Stimulated activated CD4-positive, alpha-beta T cell treated with anti-CD3 and anti-CD28 coated beads, Interleukin-1b, Interleukin-23, amount 100 ng/mL, for 24 hours (primary cell): ENCODE data around the gene AOC1.
"Not testable (repeated sequence)": the region's sequence is repeated elsewhere in the genome, so short reads cannot be mapped to it uniquely, and the experiment has no call there.

ENCODE experiments used
- DNase-seq, 4 experiments: peaks; one replicate each; pipeline ENCODE4 v3.0.0-alpha.2; 2020; ENCODE audit warnings: low read depth in 4 of 4, low spot score in 1 of 4

AOC1 gene

DNA sequence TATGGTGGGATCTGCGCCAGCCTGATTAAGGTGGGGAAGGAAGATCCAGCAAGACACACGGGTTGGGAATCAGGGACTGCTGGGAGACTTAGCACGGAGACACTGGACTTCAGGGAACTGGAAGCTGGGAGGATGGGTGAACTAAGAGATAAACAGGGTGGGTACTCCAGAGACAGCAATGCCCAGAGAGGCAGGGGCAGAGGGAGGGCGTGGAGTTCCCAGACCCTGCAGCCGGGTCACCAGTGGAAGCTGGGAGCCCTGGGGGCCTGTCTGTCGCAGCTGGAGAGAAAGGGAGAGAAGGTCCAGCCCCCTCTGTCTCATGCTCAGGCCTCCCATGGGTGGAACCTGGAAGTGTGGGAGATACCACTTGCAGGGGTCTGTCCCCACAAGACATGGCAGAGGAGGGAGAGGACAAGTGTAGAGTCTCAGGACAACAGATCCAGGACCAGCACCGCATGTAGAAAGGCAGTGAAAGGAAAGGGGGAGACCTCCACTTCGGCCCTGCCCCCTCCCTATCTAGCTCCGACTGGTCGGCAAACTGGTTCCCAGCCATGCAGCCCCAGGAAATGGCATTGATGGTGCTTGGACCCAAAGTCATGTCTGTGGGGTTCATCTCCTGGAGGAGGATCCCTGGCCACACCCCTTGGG is 44.4 kb downstream of the AOC1 start:
- no peak for DNase-seq

DNA sequence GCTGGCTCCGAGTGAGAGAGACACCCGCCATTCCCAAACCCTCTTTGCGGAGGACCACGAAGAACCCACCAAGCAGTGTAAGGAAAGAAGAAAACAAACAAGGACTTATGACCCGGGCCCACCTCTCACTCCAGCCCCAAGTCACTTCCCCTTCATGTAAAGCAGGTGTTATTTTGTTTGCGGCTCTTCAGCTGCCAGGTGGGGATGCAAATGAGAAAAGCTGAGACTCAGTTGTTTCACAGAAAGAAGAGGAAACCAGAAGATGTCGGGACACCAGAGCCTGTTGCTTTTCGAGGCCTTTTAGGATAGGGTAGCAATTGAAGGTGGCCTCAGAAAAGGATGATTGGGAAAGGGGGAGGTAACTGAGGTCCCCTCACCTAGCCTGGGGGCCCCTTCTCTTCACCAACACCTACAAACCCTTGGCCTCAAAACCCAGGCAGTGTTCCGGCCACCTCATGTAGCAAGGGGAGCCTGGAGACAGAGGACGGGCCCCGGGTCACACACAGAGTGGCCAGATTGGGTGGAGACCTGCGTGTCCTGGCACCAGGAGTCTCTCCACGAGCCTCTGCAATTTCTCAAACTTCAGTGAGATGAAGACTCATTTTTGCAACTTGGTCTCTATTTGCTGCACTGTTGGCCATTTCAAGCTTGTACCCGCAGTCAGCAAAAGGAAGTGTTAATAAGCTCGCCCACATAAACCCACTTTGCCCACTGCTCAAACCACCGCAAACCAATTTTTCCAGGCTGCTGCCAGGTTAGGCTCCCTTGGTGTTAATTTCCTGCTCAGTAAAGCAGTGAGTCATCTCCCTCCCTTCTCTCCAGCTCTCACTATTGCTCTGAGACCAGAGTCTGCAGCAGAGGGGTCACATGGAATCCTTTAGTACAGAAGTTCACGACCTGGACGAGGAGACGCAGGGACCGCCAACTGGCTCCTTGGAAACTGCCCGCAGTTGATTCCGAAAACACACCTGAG is 45.5 kb downstream of the AOC1 start:
- DNase-seq: no peak

DNA sequence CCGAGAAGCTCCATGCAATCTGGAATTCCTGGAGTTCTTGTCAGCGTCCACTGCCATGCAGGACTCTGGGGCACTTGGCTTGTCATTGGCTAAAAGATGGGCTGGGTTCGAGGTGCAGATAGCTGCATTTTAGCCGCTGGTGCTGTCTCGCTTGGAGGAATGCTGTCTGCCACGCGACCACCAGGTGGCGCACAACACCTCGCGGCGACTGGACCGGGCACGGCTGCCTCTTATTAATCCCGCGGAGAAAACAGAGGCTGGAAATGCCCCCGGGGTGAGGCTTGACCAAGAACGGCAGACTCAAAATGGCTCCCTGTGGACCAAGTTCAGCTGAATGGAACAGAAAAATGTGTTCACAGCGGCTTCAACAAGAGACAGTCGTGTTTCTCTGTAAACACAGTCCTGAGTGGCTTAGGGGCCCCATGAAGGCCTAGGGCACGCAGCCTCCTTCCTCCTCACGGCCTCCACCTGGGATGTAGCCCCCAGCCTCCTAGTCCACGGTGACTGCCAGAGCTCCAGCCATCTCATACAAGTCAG is 46.2 kb downstream of the AOC1 start:
- DNase-seq: peak; percentile 63 to 72 (median 70)

DNA sequence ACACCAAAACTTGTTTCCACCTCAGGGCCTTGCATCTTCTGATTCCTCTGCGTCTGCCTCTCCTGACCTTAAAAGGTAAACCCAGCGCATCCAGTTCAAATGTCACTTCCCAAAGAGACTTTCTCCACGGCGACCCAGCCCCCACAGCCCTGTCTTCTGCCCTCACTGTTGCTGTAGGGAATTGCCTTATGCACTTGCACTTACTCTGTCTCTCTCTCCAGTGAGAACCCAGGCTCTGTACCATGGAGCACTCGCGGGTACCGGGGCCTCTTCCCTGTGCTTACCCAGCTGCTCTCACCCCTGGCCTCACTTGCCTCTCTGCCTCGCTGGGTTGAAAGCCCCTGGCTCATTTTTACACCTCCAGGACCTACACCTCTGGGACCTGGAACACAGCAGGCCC is 48.4 kb downstream of the AOC1 start:
- no peak for DNase-seq

DNA sequence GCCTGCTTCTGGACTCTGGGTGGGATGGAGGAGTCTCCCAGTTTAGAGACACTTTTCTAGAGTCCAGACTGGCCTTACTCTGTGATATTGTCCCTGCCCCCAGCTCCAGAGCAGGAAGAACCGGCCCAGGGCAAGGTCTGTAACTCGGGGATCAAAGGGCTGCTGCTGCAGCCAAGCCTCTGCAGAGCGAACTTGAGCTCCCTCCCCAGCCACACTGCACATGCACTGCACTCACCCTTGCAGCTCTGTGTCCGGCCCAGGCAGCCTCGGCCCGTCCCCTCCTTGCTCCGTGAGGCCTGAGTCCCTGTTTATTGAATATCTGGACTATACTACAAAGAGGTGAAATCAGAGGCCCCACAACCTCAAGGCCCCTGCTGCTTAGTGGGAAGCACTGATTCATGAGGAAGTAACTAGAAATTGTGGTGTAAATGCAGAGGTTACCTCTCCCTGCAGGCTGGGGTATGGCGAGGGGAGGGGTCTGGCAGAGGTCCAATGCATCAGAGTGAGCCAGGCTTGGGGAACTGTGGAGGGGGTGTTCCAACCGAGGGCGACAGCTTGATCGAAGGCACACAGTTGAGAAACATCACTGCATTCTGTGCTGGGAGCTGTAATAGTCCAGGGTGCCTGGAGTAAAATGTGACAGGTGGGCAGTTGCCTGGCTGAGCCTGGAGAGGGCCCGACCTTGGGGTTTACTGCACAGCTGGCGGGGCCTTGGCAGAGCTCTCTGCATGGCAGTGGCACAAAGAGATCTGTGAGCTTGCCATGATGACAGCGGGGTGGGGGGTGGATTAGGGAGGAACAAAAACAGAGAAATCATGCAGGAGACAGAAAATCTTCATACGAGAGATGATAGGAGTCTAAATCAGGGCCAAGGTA is 49.1 kb downstream of the AOC1 start:
- no peak for DNase-seq

DNA sequence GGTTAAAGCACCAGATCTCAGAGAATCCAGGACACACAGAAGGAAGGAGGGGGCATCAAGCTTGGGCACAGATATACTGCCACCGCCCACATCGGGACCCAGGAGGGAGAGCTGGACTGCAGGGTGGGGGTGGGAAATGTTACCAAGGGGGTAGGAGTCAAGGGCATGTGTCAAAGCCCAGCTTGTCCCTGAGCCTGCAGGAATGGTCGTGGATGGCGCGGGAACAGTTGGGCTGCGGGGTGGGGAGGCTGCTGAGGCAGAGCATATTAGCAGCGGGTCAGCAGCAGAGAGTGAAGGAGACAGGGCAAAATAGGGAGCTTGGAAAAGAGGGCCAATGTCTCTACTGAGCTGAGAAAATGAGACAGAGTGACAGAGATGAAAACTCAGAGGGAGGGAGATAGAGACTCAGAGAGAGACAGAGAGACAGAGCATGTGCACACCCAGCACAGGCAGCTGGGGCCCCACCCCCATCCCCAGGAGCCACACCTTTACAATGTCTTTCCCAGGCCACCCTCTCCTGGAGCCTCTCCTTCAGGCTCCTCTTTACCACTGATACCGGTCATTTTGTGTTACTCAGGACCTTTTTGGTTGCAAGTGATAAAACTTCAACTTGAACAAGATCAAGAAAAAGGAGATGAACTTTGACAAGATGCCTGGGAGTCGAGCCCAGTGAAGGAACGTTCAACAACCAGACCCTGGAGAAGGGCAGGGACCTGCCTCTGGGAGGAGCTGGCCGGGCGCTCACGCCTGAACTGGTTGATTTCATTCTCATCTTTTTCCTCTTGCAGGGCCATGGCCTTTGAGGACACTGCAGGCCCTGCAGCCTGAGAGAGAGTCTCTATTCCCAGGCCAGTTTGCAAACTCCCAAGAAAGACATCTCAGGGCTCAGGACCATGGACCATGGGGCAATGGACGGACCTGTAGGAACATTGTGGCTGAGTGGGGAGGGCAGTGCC is 50.0 kb downstream of the AOC1 start:
- no peak for DNase-seq

DNA sequence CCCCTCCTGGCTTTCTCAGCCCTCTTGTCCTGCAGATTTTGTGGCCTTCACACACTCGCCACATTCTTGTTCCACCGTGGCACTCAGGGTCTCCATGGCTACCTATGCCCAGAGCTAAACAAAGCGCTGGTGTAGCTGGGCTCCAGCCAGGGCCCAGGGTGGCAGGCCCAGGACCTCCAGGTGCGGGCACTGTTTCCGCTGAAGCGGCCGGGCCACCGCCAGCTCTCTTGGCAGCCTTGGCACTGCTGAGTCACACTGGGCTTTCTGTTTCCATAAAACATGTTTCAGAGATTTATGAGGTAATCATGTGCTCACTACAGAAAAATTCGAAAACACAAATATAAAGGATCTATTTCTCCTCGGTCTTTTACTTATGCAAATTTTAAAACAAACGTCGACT is 51.3 kb downstream of the AOC1 start:
- DNase-seq: no peak

DNA sequence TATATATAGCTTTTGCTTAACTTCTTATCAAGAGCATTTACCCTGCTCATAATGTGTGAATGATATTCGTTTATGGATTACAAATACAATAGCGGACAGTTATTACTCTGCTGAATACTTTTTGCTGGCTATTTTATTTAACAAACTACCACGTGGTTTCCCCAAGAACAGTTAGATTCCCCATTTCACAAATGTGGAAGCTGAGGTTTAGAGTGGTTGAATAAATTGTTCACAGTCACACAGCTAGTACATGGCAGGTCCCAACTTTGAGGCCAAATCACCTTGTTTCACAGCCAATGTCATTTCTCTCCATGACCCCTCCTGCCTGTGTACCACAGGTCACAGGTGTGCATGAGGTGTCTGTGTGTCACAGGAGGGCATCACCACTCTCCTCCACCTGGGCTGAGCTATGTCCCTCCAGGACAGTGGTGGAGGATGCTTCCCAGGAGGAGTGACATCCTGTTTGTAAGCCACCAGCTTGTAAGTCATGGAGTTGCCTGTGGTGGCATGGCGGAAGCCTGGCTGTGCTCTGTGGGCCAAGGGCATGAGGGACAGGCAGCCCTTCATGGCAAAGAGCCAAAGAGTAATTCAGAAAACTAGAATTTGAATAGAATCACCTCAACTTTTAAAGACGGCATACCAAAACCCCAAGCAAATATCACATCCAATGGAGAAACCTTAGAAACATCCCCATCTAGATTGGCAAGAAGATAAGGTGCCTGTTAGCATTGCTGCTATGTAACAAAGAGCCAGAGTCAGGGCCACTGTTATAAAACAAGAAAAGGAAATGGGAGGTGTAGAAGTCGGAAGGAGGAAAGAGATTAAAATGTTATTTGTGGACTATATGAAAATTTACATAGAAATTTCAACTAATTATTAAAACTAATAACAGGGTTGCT is 51.9 kb downstream of the AOC1 start:
- no peak for DNase-seq

DNA sequence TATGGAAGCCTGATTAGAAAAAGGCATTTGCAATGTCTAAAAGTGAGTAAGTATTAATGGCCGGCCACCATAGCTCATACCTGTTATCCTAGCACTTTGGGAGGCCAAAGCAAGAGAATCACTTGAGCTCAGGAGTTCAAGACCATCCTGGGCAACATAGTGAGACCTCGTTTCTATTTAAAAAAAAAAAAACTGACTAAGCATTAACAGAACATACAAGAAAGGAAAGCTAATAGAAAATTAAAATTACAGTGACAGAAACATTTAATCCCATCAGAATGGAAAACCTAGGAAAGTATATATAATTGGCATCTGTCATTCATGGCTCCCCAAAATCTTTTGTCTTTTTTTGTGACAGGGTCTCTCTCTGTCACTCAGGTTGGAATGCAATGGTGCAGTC is 55.9 kb downstream of the AOC1 start:
- DNase-seq: no peak

DNA sequence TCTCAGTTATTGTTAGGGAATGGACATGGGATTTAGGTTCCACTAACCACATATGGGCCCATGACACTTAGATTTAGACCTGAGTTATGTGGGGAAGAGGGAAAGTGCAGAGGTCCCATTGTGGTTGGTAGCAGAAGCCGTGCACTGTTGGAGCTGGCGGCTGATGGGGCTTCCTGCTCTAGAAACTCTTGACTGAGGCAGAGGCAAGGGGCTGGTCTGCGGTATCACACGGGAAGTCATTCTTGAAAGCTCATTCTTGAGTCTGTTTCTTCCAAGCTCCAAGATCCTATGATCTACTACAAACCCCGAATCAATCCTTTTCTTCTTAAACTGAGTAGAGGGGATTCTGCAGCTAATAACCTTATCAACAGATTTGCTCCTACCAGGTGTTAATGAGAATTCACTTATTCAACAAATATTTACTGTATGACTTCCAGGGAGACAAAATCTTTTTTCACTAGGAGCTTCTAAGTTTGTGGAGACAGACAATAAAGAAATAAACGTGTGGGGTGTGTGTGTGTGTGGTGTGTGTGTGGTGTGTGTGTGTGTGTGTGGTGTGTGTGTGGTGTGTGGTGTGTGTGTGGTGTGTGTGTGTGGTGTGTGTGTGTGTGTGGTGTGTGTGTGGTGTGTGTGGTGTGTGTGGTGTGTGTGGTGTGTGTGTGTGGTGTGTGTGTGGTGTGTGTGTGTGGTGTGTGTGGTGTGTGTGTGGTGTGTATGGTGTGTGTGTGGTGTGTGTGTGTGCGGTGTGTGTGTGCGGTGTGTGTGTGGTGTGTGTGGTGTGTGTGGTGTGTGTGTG is 57.1 kb downstream of the AOC1 start:
- no peak for DNase-seq

DNA sequence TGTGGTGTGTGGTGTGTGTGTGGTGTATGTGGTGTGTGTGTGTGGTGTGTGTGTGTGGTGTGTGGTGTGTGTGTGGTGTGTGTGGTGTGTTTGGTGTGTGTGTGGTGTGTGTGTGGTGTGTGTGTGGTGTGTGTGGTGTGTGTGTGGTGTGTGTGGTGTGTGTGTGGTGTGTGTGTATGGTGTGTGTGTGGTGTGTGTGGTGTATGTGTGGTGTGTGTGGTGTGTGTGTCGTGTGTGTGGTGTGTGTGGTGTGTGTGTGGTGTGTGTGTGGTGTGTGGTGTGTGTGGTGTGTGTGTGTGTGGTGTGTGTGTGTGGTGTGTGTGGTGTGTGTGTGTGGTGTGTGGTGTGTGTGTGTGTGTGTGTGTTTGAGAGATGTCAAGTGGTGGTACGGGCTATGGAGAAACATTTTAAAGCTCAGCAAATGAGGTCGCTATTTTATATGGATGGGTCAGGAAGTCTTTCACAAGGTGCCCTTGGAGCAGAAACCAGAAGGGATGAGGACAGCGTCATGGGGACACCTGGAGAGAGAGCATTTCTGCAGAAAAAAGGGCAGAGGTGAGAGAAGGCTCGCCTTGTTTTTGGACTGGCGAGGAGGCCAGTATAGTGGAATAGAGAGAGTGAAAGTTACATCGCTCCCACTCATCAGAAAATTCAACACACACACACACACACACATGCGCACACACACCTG is 58.1 kb downstream of the AOC1 start:
- DNase-seq: not testable (repeated sequence)

DNA sequence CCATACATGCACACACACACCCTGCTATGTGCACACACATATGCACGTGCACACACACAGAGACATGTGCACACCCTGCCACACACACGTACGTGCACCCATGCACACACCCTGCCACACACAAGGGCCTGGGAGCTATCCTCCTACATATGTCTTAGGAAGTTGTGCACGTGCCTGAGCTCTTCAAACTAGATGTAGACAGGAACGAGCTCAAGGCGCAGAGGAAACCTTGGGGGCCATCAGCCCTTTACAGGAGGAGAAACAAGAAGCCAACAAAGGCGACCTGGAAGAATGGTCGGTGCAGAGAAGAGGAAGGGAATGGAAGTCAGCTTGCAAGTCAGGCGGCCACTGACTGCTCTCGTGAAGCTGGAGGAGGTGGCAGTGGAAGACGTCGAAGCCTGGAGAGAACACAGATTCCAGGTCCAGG is 58.7 kb downstream of the AOC1 start:
- no peak for DNase-seq
